DMS153 treated with DMSO at 0.1 percent for 48 hours (cell line): ENCODE measurements around the gene GPR65.
A peak's percentile ranks its signal among the peaks of the same experiment; 100 is the strongest.

Source experiments
- DNase-seq: peaks from one replicate; lab custom pipeline; 2025; ENCODE audit not compliant: unreplicated experiment; lab: John Stamatoyannopoulos, UW

Gene GPR65

GRCh38 chr14:88005050-88005481 is at the start of gene GPR65:
TSS of gene GPR65 (plus strand) at chr14:88005135. CDS start at chr14:88010848, 5,713 bp downstream.
- DNase-seq = no peak

DNA sequence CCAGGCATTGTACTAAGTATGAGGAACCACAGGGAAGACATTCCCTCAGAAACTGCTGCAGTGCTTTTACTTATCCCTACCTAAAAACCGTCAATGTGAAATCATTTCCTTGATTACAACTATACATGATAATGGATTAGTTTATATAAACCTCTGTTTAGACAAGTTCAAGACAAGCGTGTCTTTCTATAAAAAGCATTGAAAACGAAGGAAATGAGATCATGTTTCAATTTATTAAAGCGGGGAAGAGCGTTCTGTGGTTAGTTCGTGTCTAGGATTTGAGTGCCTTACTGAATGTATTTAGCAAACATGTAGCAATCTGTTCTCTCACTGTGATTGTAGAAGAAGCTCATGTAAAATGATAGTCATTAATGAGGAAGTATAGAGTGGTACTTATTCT is 49.4 kb upstream of the GPR65 start:
- DNase-seq = no peak

GRCh38 chr14:87960013-87960787 is 44.7 kb upstream of the GPR65 start:
- DNase-seq = no peak

DNA sequence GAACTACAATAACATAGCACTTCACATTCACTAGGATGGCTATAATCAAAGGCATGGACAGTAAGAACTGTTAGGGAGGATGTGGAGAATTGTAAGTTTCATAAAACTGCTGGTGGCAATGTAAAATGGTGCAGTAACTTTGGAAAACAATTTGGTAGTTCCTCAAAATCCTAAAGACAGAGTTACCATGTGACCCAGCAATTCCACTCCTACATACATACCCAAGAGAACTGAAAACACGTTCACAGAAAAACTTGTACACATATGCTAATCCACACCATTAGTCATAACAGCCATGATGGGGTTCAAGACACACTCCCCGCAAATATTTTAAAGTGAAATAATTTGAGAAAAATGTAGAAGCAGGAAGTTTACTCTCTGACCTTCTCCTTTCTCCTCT is 43.7 kb upstream of the GPR65 start:
- DNase-seq = no peak

DNA sequence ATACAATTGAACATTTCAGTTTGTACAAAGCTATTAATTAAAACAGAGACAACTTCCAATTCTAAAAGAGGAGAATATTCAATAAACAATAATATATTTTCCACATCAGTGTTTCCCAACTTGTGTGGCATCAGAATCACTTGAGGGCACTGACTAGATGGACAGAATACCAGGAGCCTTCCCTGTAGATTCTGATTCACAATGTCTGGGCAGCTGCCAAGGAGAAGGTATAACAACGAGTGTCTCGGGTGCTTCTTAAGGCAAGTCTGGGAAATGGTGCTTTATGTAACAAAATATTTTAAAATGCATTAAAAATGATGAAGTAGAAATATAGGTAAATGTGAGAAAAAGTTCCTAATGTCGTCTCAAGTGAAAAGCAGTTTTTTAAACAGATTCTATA is 38.1 kb upstream of the GPR65 start:
- DNase-seq = no peak

DNA sequence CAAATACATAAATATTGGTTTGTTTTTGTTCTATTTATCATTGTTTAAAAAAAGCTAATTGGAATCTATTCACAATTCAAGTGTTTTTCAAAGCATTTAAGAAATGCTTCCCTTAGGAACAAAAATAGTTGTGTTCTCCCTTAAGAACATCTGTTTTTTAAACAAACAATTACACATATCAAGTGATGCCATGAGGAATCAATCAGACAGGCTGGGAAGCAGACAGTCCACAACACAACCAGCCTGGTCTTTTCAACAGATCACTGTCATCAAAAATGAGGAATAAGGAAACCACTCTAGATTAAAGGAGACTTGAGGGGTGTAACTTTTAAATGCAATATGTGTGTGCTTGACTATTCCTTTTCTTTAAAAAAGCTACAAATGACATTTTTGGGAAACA is 37.4 kb upstream of the GPR65 start:
- DNase-seq = no peak

DNA sequence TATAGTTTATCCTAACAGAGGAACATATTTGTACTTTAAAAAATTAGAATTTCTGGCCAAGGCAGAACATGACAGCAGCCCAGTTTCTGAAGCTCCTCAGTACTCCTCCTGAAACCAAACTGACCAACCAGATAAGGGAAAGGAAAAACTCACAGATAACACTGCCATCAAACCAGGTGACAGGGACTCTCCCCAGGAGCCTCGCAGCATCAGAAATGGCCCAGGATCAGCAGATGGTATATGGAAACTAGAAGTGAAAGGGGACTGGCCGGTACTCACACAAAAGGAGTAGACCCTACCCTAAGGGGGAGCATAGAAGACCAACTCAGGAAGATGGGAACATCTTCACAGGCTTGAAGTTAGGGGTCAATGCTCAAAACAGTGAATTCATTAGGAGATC is 33.9 kb upstream of the GPR65 start:
- no peak for DNase-seq

DNA sequence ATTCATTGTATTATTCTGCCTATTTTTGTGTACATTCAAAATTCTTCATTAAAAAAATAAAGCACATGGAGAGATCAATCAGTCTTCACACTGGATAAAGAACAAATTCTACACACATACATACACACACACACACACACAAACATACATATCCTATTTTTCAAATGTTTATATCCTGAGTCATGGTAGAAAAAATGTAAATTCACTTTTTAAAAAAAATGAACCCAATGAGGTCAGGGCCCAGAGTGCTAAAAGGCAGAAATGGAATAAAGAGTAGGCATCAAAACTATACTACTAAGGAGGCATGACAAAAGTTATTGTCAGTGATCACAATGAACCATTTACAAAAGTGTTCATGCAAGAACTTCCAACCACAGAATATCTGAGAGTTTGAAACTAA is 29.3 kb upstream of the GPR65 start:
- no peak for DNase-seq

- no peak for DNase-seq
These were observed 25.2 kb upstream of the GPR65 start for GRCh38 chr14:87979689-87980088.

- DNase-seq = no peak
These were observed 15.5 kb upstream of the GPR65 start for GRCh38 chr14:87989221-87989955.

DNA sequence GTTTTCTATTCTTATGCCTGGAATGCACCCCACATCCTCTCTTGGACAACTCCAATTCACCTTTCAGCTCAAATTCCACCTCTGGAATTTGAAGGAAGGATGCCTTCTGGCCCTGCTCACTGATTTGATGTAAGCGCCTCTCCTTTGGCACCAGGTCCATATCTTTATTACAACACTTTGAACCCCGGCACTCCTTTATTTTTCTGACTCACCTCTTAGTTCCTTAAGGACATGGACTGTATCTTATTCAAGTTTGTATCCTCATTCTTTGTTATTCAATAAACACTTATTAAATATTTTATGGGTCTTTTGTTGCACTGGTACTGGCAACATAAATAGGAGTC is 15.0 kb upstream of the GPR65 start:
- no peak for DNase-seq

DNA sequence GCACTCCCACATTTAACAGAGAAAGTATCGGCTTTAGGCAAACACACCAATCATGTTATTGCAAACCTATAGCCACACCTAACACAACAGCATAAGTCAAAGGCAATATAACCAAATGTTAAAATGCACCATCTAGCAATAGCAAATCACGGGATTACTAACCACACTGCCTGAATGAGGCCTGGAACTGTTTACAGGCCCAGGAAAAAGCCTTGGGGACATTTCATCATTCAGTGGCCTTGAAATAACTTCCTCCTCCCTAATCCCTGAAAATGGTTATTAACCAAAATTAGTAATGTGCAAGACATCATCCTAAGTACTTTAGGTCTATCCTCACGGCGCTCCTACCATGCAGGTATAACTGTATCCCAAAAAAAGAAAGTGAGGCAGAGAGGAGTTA is 14.3 kb upstream of the GPR65 start:
- DNase-seq = no peak

DNA sequence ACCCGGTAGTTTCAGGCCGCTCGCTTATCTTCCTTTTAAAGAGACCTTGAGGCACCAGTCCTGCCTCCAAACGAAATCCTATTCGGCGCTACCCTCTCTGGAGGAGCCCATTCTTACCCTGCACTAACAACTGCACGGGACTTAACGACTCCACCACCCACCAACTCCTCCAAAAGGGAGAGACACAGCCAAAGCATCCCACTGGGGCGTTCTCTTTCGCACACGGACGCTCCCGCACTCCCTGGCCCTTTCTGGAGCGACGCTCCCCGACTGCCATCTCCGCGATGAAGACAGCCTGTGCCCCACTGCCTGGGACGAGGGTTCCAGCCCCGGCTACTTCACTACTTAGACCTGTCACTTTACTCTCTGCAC is 12.6 kb upstream of the GPR65 start:
- DNase-seq = no peak

GRCh38 chr14:87992718-87993628 is 12.0 kb upstream of the GPR65 start, which contains the start of gene GALC:
TSS of gene GALC (minus strand) at chr14:87993182. CDS start at chr14:87993164, 18 bp downstream.
- peak; percentile 87 for DNase-seq

GRCh38 chr14:87994974-87995373 is 10.0 kb upstream of the GPR65 start:
- DNase-seq = no peak

DNA sequence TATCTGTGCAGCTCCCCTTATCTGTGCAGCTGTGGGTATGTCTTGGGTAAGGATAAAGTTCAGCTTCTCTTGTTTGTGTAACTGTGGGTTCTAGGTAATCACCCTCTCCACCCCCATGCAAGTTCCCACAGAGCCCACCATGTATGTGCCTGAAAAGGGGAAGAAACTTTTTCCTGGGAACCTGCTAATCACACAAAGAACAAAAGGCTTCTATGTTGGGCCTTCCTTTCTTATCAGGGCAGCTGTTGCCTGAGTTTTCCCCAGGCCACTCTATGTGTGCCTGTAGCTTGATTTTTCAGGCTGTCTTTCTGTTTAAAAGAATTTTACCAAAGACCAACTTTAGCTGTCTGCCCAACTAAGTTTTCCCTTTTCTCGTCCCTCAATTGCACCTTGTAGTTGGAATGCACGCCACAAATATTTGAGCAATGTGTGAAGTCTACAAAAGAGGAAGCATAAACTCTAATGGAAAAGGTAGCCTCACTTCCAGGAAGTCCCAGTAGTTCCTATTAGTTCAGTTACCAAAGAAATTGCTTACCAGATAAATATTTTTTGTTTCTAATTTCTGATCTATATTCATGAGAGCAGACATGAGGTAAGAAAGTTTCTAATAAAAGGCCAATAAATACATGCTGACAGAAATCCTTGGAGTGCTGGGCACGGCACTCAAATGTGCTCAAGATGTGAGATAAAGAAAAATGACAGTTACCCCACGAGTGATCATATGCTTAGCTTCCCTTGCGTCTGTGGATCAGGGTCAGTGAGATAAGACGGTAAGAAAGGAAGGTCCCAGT is 9.2 kb upstream of the GPR65 start:
- no peak for DNase-seq

GRCh38 chr14:87996291-87996592 is 8.7 kb upstream of the GPR65 start:
- DNase-seq = no peak

GRCh38 chr14:87998482-87998881 is 6.5 kb upstream of the GPR65 start:
- no peak for DNase-seq

DNA sequence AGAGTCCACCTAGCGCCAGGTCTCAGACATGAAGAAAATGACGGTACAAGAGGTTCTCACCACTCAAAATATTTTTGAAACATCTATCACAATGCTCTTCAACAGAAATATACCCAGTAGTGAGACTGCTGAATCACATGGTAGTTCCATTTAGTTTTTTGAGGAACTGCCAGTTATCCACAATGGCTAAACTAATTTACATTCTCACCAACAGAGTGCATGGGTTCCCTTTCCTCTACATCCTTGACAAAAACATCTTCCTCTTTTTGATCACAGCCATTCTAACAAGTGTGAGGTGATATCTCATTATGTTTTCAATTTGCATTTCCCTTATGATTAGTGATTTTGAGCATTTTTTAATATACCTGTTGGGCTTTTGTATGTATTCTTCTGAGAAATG is 5.7 kb upstream of the GPR65 start:
- DNase-seq = no peak

DNA sequence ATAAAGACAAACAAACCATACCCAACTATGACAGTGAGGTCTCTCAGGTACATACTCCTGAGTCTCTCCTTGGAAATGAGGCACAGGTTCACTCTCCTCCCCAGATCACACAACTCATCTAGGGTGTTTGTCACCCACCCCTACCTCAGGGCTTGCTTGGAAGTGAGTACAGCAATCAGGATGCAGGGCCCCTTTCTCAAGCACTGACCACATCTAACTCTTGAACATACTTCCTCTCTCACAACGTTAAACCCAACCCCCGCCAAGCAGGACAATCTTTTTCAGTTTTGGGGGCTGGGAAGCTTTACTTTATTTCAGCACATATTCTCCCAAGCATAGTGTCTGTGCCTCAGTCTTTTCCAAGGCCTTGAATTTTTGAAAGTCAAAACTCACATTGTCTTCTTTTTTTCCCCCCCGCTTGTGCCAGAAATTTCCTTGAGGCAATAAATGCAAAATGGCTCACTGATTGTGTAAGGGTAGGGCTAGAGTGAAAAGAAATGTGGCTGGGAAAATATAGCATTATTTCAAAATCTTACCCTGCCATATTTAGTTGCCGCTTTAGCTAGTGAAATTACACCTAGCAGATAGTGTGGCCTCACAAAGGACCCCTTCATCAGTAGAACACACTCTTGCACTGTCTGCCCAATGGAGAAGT is 2.4 kb upstream of the GPR65 start:
- DNase-seq = no peak
